ENCODE data around the gene PRKCA.

GRCh38 chr17:66859353-66859752 is 556.9 kb downstream of the PRKCA start:
- TF ChIP-seq CEBPB (IDR thresholded peaks at IDR 0.05), result no peak
- no peak for TF ChIP-seq CTCF (IDR thresholded peaks at IDR 0.05)
- no peak for TF ChIP-seq POLR2A (IDR thresholded peaks at IDR 0.05; ENCODE audit: low read length)
- no peak for TF ChIP-seq NR3C1 (IDR thresholded peaks at IDR 0.05)
- TF ChIP-seq MAFK (IDR thresholded peaks at IDR 0.05; ENCODE audit: partially characterized antibody), result no peak
